Lower lobe of right lung (tissue), 2 donors: ENCODE data around the gene DTL. TPM values are rescaled to one million over a fixed set of nuclear protein-coding genes. Genes with fewer than 3 reads are reported as not detected.

Source experiments
- ATAC-seq, 2 donors: fragments of 200-7000 bp; cut with Tn5 transposase; one replicate each; pipeline ENCODE4 v1.9.1; 2020 to 2022; ENCODE audit warnings: mild to moderate bottlenecking in 2 of 2, moderate library complexity in 2 of 2
- DNase-seq: peaks from one replicate; pipeline ENCODE4 v3.0.0-alpha.2; 2020
- H3K27ac ChIP-seq: fragments of 200-600 bp; one replicate; pipeline ENCODE4 v1.8.0; 2022
- H3K27me3 ChIP-seq: fragments of 200-600 bp; one replicate; pipeline ENCODE4 v1.8.0; 2022; ENCODE audit warnings: low read depth
- H3K36me3 ChIP-seq: fragments of 200-600 bp; one replicate; pipeline ENCODE4 v1.8.0; 2022; ENCODE audit warnings: mild to moderate bottlenecking
- H3K4me1 ChIP-seq: fragments of 200-600 bp; one replicate; pipeline ENCODE4 v1.8.0; 2022
- H3K4me3 ChIP-seq: fragments of 200-600 bp; one replicate; pipeline ENCODE4 v1.8.0; 2022; ENCODE audit warnings: mild to moderate bottlenecking
- H3K9me3 ChIP-seq: fragments of 200-600 bp; one replicate; pipeline ENCODE4 v1.8.0; 2022
- intact Hi-C: fragments of 100-400 bp; cut with DNase I; formaldehyde crosslinking; loops from one replicate; pipeline ENCODE4 v1.11.0; 2022
- total RNA-seq: library from RNA; stranded (reverse); fragmentation: NEBNext Ultra II Directional; extraction: Animal tissue kit (Norgen Biotek cat#: 25700); gene quantifications from one replicate; pipeline ENCODE4 v1.2.1, GENCODE V29; 2021
- TF ChIP-seq, protein P1 (sequence below): fragments of 200-600 bp; IDR thresholded peaks from one replicate; pipeline ENCODE4 v1.8.0; 2022; ENCODE audit warnings: antibody characterized with exemption, mild to moderate bottlenecking
- donor health status: DM: no; HTN: yes; CAD: no; lungs with severe emphysema.

Gene DTL
- total RNA-seq, 1 donor from 2014 or later = 3.9 TPM

- H3K27ac ChIP-seq = no peak overlapping the region
- no peaks in the 10 kb centered on the region for H3K9me3 ChIP-seq
- intact Hi-C loops = no loop called here
- H3K27me3 ChIP-seq = no peaks in the 10 kb centered on the region
- no peak overlapping the region for H3K4me3 ChIP-seq
- TF ChIP-seq, protein P1, sequence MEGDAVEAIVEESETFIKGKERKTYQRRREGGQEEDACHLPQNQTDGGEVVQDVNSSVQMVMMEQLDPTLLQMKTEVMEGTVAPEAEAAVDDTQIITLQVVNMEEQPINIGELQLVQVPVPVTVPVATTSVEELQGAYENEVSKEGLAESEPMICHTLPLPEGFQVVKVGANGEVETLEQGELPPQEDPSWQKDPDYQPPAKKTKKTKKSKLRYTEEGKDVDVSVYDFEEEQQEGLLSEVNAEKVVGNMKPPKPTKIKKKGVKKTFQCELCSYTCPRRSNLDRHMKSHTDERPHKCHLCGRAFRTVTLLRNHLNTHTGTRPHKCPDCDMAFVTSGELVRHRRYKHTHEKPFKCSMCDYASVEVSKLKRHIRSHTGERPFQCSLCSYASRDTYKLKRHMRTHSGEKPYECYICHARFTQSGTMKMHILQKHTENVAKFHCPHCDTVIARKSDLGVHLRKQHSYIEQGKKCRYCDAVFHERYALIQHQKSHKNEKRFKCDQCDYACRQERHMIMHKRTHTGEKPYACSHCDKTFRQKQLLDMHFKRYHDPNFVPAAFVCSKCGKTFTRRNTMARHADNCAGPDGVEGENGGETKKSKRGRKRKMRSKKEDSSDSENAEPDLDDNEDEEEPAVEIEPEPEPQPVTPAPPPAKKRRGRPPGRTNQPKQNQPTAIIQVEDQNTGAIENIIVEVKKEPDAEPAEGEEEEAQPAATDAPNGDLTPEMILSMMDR = no peak
- peaks cover 42% of the 10 kb centered on the region for H3K4me1 ChIP-seq
- no peaks in the 10 kb centered on the region for H3K36me3 ChIP-seq
- DNase-seq = no peak
- ATAC-seq = no peak
Observed at GRCh38 chr1:212030936-212031528, 4.5 kb upstream of the DTL start.

GRCh38 chr1:212034516-212035122 is 929 bp upstream of the DTL start:
- Histone ChIP-seq H3K36me3 (no peaks in the 10 kb centered on the region), H3K4me3 (peak overlapping the region; percentile 66), H3K9me3 (no peaks in the 10 kb centered on the region), H3K27ac (peak overlapping the region; percentile 78), H3K27me3 (no peaks in the 10 kb centered on the region), H3K4me1 (peaks cover 34% of the 10 kb centered on the region)
- ATAC-seq (peak; percentile 11 to 36), DNase-seq (no peak)
- intact Hi-C loops = no loop called here
- TF ChIP-seq, protein P1 = no peak

DNA sequence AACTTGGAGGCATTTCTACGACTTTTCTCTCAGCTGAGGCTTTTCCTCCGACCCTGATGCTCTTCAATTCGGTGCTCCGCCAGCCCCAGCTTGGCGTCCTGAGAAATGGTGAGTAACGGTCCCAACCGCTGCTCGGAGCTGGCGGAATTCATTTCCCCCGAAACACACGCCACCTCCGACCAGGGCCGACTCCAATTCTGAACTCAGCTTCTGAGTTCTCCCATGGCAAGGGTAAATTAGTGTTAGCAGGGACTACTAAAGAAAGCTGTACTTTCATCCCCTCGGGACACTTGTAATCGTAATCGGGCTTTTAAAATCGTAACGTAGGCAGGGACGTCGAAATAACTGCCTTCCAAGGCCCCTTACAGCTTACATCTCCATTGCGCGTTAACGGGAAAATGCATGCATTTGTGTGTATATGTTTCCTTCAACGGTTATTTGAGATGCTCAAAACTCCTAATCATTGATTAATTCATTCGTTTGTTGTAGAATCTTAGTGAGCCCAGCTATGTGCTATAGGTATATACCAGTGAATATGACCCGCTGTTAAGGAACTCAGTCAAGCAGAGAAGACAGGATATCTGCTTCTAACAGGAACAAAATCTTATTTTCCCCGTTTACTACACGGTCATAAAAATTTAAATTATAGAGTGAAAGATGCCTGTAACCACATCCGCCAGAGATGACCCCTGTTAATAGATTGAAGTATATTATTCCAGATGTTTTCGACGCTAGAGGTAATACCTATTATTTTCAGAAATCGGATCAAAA is 472 bp downstream of the DTL start:
- Histone ChIP-seq H3K4me3 (peak overlapping the region; percentile 66), H3K4me1 (peaks cover 30% of the 10 kb centered on the region), H3K9me3 (no peaks in the 10 kb centered on the region), H3K27ac (peak overlapping the region; percentile 78), H3K27me3 (no peaks in the 10 kb centered on the region), H3K36me3 (no peaks in the 10 kb centered on the region)
- TF ChIP-seq, protein P1 = no peak
- intact Hi-C loops = no loop called here
- DNase-seq (no peak), ATAC-seq (no peak)

DNA sequence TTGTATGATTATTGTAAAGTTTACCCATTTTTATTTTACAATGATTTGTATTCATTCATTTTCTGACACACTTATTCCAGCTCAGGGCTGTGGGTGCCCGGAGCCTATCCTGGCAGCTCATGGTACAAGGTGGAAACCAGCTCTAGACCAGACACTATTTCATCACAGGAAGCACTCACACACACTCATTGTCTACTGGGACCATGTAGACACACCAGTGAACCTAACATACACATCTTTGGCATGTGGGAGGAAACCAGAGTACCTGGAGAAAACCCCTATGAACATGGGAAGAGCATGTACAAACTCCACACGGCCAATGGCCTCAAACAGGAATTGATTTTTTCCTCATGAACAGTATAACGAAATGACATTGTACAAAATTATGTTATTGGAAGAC is 2.4 kb downstream of the DTL start:
- H3K27ac ChIP-seq = no peak overlapping the region
- ATAC-seq (no peak), DNase-seq (no peak)
- intact Hi-C loops = no loop called here
- H3K27me3 ChIP-seq = no peaks in the 10 kb centered on the region
- no peaks in the 10 kb centered on the region for H3K36me3 ChIP-seq
- peaks cover 23% of the 10 kb centered on the region for H3K4me1 ChIP-seq
- H3K9me3 ChIP-seq = no peaks in the 10 kb centered on the region
- H3K4me3 ChIP-seq = no peak overlapping the region
- TF ChIP-seq, protein P1 = no peak

- H3K4me1 ChIP-seq = peaks cover 6% of the 10 kb centered on the region
- H3K4me3 ChIP-seq = no peak overlapping the region
- no peak for DNase-seq
- H3K9me3 ChIP-seq = no peaks in the 10 kb centered on the region
- no peaks in the 10 kb centered on the region for H3K27me3 ChIP-seq
- H3K27ac ChIP-seq = no peak overlapping the region
- TF ChIP-seq, protein P1 = no peak
- no peaks in the 10 kb centered on the region for H3K36me3 ChIP-seq
- no peak for ATAC-seq
- intact Hi-C loops = no loop called here
Observed at GRCh38 chr1:212039622-212040021, 4.1 kb downstream of the DTL start.
